Stimulated activated naive B cell treated with anti-CD40 and anti-IgM and Interleukin-4, amounts not matched to agents 10 μg/mL and 1 μg/mL and 100 μg/mL, for 72 hours (primary cell): Measurements from ENCODE around the gene AKT3.

Experiments used
- ATAC-seq, 2 donors: fragments of 150-1000 bp; cut with Tn5 transposase; replicated peaks; 2 replicates each; pipeline ENCODE4 v1.10.0; 2021; ENCODE audit warnings: moderate library complexity in 1 of 2
- DNase-seq: peaks from one replicate; pipeline ENCODE4 v3.0.0; 2021
- H3K27ac Mint-ChIP-seq: one replicate; pipeline ENCODE4 v1.8.0; 2022; ENCODE audit warnings: mild to moderate bottlenecking, mixed read lengths
- H3K27me3 Mint-ChIP-seq, 2 donors: one replicate each; pipeline ENCODE4 v1.8.0; 2022; ENCODE audit warnings: mixed read lengths in 2 of 2
- H3K36me3 Mint-ChIP-seq, 2 donors: one replicate each; pipeline ENCODE4 v1.8.0; 2022; ENCODE audit warnings: mixed read lengths in 2 of 2, mild to moderate bottlenecking in 1 of 2
- H3K4me1 Mint-ChIP-seq, 2 donors: one replicate each; pipeline ENCODE4 v1.8.0; 2022; ENCODE audit warnings: mixed read lengths in 2 of 2, mild to moderate bottlenecking in 1 of 2
- H3K4me3 Mint-ChIP-seq, 2 donors: one replicate each; pipeline ENCODE4 v1.8.0; 2022; ENCODE audit warnings: mild to moderate bottlenecking in 2 of 2, mixed read lengths in 2 of 2, moderate library complexity in 1 of 2
- H3K9me3 Mint-ChIP-seq, 2 donors: one replicate each; pipeline ENCODE4 v1.8.0; 2022; ENCODE audit warnings: mixed read lengths in 2 of 2, mild to moderate bottlenecking in 1 of 2

AKT3 gene

GRCh38 chr1:243482141-243483022 is 367.7 kb downstream of the AKT3 start:
- H3K4me3 Mint-ChIP-seq, result peak overlapping the region; percentile 76 to 83
- peak; percentile 12 to 32 for ATAC-seq
- peak overlapping the region; percentile 82 for H3K27ac Mint-ChIP-seq
- H3K4me1 Mint-ChIP-seq, result peaks cover 19 to 22% of the 10 kb centered on the region in 2 donors
- no peak for DNase-seq
- peaks cover 23 to 41% of the 10 kb centered on the region in 2 donors for H3K36me3 Mint-ChIP-seq
- H3K9me3 Mint-ChIP-seq, result peaks cover 4 to 5% of the 10 kb centered on the region in 2 donors
- peaks cover 3 to 31% of the 10 kb centered on the region in 2 donors for H3K27me3 Mint-ChIP-seq

- no peak overlapping the region for H3K27ac Mint-ChIP-seq
- peaks cover 15 to 22% of the 10 kb centered on the region in 2 donors for H3K4me1 Mint-ChIP-seq
- no peak overlapping the region for H3K4me3 Mint-ChIP-seq
- peaks cover 4 to 5% of the 10 kb centered on the region in 2 donors for H3K9me3 Mint-ChIP-seq
- no peak for DNase-seq
- H3K36me3 Mint-ChIP-seq, result peaks cover 15 to 42% of the 10 kb centered on the region in 2 donors
- H3K27me3 Mint-ChIP-seq, result peaks cover 3 to 31% of the 10 kb centered on the region in 2 donors
- ATAC-seq, result peak in 1 of 2 donors; percentile 30
These were observed 368.9 kb downstream of the AKT3 start for GRCh38 chr1:243481101-243481500.

GRCh38 chr1:243477731-243478290 is 372.2 kb downstream of the AKT3 start:
- no peak overlapping the region for H3K4me3 Mint-ChIP-seq
- peaks cover 20 to 54% of the 10 kb centered on the region in 2 donors for H3K36me3 Mint-ChIP-seq
- H3K9me3 Mint-ChIP-seq, result peaks cover 4 to 5% of the 10 kb centered on the region in 2 donors
- H3K27me3 Mint-ChIP-seq, result peaks cover 3 to 24% of the 10 kb centered on the region in 2 donors
- H3K27ac Mint-ChIP-seq, result no peak overlapping the region
- H3K4me1 Mint-ChIP-seq, result peaks cover 19% of the 10 kb centered on the region in 2 donors
- no peak for DNase-seq
- no peak for ATAC-seq

DNA sequence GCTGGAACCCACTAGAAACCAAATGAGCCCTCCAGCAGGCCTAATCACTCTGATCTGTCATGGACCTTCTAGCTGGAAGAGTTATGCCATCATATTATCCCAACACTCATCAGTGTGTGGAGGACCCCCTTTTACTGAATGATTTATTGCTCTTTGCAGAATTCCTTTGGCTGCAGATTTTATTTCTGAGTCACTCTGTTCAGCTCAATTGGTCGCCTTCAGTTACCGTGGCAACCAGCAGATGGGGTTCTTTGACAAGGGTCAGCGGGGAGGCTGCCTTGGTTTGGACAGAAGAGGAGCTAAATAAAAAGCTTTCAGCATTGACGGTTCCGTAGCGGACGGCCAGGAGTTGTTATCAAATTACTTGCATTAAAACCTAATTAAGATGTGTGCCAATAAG is 374.1 kb downstream of the AKT3 start:
- Mint-ChIP-seq H3K4me1 (peaks cover 18 to 27% of the 10 kb centered on the region in 2 donors), H3K36me3 (peaks cover 16 to 54% of the 10 kb centered on the region in 2 donors), H3K9me3 (peaks cover 4 to 5% of the 10 kb centered on the region in 2 donors), H3K27me3 (peaks cover 0 to 10% of the 10 kb centered on the region in 2 donors), H3K27ac (no peak overlapping the region), H3K4me3 (no peak overlapping the region)
- no peak for ATAC-seq
- no peak for DNase-seq

- H3K27ac Mint-ChIP-seq, result no peak overlapping the region
- H3K27me3 Mint-ChIP-seq, result peaks cover 0 to 3% of the 10 kb centered on the region in 2 donors
- H3K4me3 Mint-ChIP-seq, result no peak overlapping the region
- peaks cover 1 to 2% of the 10 kb centered on the region in 2 donors for H3K9me3 Mint-ChIP-seq
- no peak for ATAC-seq
- H3K4me1 Mint-ChIP-seq, result peaks cover 21 to 33% of the 10 kb centered on the region in 2 donors
- peaks cover 18 to 61% of the 10 kb centered on the region in 2 donors for H3K36me3 Mint-ChIP-seq
- no peak for DNase-seq
These were observed 375.1 kb downstream of the AKT3 start for GRCh38 chr1:243474906-243475305.

- no peak overlapping the region for H3K4me3 Mint-ChIP-seq
- no peak for ATAC-seq
- peaks cover 20 to 33% of the 10 kb centered on the region in 2 donors for H3K4me1 Mint-ChIP-seq
- no peak overlapping the region for H3K27ac Mint-ChIP-seq
- H3K27me3 Mint-ChIP-seq, result no peaks in the 10 kb centered on the region
- H3K9me3 Mint-ChIP-seq, result no peaks in the 10 kb centered on the region
- H3K36me3 Mint-ChIP-seq, result peaks cover 16 to 62% of the 10 kb centered on the region in 2 donors
- no peak for DNase-seq
These were observed 375.7 kb downstream of the AKT3 start for GRCh38 chr1:243474136-243474881.

DNA sequence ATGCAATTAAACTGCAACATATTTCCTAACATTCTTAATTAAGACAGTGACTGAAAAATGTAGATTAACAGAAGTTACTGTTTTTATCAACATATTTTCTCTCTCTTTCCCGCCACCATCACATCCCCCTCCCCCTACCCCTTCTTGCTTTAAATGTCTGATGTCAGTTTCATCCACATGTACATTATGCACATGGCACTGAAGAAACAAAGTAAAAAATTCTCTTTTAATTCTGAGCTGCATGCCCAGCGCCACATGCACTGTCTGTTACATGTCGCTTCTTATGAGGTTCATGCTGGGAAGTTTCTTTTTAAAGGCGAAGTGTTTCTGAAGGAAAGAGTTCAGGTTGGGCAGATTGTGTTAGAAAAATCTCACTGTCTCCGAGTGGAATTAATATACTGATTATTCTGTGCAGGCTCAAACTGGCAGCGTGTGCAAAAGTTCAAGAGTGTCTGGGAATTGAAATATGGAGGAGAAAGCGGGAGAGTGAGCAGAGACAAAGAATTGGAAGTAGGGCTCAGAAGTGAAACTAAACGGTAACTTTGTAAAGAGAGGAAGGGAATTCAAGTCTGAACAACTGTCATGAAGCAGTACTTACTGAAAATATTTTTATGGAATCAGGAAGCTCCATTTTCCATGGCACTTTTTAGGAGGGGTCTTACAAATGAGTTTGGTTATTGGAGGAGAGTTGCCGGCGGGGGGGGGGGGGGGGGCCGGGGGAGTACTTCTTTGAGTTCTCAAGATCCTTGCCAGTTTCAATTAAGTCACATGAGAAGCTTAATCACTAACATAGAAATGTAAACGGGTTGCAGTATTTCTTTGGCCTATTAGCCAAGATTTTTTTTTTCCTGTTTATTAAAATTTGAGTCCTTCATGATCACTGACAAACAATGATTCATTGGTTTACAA is 376.6 kb downstream of the AKT3 start:
- H3K27ac Mint-ChIP-seq, result no peak overlapping the region
- no peak for DNase-seq

GRCh38 chr1:243471754-243472745 is 378.0 kb downstream of the AKT3 start:
- Mint-ChIP-seq H3K27me3 (no peaks in the 10 kb centered on the region), H3K27ac (peak overlapping the region; percentile 31), H3K9me3 (no peaks in the 10 kb centered on the region), H3K36me3 (peaks cover 16 to 53% of the 10 kb centered on the region in 2 donors), H3K4me1 (peaks cover 20 to 33% of the 10 kb centered on the region in 2 donors), H3K4me3 (peak overlapping the region in 1 of 2 donors; percentile 8)
- DNase-seq (no peak), ATAC-seq (peak; percentile 97)

More for the DNA sequence above, 376.6 kb downstream of the AKT3 start:
- H3K4me1 Mint-ChIP-seq, result peaks cover 20 to 33% of the 10 kb centered on the region in 2 donors
- H3K4me3 Mint-ChIP-seq, result peak overlapping the region; percentile 51 to 65
- H3K27me3 Mint-ChIP-seq, result no peaks in the 10 kb centered on the region
- H3K9me3 Mint-ChIP-seq, result no peaks in the 10 kb centered on the region
- peaks cover 16 to 62% of the 10 kb centered on the region in 2 donors for H3K36me3 Mint-ChIP-seq
- no peak for ATAC-seq

GRCh38 chr1:243471026-243471685 is 378.9 kb downstream of the AKT3 start:
- Mint-ChIP-seq H3K4me3 (no peak overlapping the region), H3K36me3 (peaks cover 15 to 46% of the 10 kb centered on the region in 2 donors), H3K9me3 (no peaks in the 10 kb centered on the region), H3K27ac (no peak overlapping the region), H3K4me1 (peaks cover 20 to 33% of the 10 kb centered on the region in 2 donors), H3K27me3 (no peaks in the 10 kb centered on the region)
- peak in 1 of 2 donors; percentile 3 for ATAC-seq
- no peak for DNase-seq

- ATAC-seq (no peak), DNase-seq (no peak)
- Mint-ChIP-seq H3K9me3 (no peaks in the 10 kb centered on the region), H3K36me3 (peaks cover 15 to 40% of the 10 kb centered on the region in 2 donors), H3K27ac (no peak overlapping the region), H3K4me1 (peaks cover 20 to 33% of the 10 kb centered on the region in 2 donors), H3K4me3 (no peak overlapping the region), H3K27me3 (no peaks in the 10 kb centered on the region)
These were observed 379.5 kb downstream of the AKT3 start for GRCh38 chr1:243470502-243470901.

DNA sequence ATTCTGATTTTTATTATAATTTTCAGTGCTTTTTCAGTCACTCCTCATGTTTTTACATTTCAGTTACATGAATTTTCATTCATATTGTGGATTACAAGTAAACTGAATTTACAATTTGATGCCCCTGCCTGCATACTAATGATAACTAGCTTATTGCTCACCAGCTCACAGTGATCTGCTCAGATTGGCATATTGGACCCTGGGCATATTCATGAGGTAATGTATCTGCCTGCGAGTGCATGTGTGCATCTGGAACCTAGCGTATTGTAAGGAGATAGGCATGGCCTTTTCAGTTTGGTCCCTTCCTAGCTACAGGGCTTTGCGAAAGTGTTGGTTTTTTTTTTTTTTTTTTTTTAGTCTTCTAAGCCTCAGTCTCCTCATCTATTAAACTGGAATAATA is 380.5 kb downstream of the AKT3 start:
- H3K9me3 Mint-ChIP-seq, result no peaks in the 10 kb centered on the region
- ATAC-seq (no peak), DNase-seq (no peak)
- H3K4me1 Mint-ChIP-seq, result peaks cover 20 to 33% of the 10 kb centered on the region in 2 donors
- H3K27ac Mint-ChIP-seq, result no peak overlapping the region
- H3K4me3 Mint-ChIP-seq, result no peak overlapping the region
- H3K36me3 Mint-ChIP-seq, result peaks cover 13 to 37% of the 10 kb centered on the region in 2 donors
- H3K27me3 Mint-ChIP-seq, result no peaks in the 10 kb centered on the region

- H3K4me3 Mint-ChIP-seq, result no peak overlapping the region
- no peaks in the 10 kb centered on the region for H3K9me3 Mint-ChIP-seq
- no peaks in the 10 kb centered on the region for H3K27me3 Mint-ChIP-seq
- ATAC-seq (peak in 1 of 2 donors; percentile 34), DNase-seq (no peak)
- peaks cover 2 to 3% of the 10 kb centered on the region in 2 donors for H3K4me1 Mint-ChIP-seq
- H3K27ac Mint-ChIP-seq, result no peak overlapping the region
- H3K36me3 Mint-ChIP-seq, result peaks cover 18 to 38% of the 10 kb centered on the region in 2 donors
These were observed 384.3 kb downstream of the AKT3 start for GRCh38 chr1:243465738-243466137.
